Naive thymus-derived CD8-positive, alpha-beta T cell (primary cell): ENCODE results near the gene AMZ1. TPM values are rescaled to one million over a fixed set of nuclear protein-coding genes. Genes with fewer than 3 reads are reported as not detected.

Source experiments
- polyA plus RNA-seq, 3 donors: library from polyadenylated mRNA; unstranded; fragments of 300-500 nt; fragmentation: Illumina TruSeq; gene quantifications; one replicate each; pipeline ENCODE4 v1.2.3, GENCODE V29; 2021
- total RNA-seq, 8 experiments: library from RNA in 2 of 8; stranded (reverse) in 2 of 8; gene quantifications; one replicate each; pipeline ENCODE4 v1.2.3 and lab custom pipeline; 2021 to 2026

Gene AMZ1
- total and polyA plus RNA-seq, 5 experiments from 2014 or later: 0.05 TPM; not detected in 4

Other genes starting within 250 kb of the AMZ1 start
- not detected for gene GRIFIN, start 211.8 kb upstream of the AMZ1 start, total RNA-seq
- not detected for gene GRIFIN, start 211.8 kb upstream of the AMZ1 start, polyA plus RNA-seq
- gene LFNG, start 168.4 kb upstream of the AMZ1 start, total RNA-seq: 100 to 1,000 TPM; 151 to 153 TPM
- 1 to 10 TPM in 2 of 3 donors, under 1 TPM in 1; 0.54 to 3.0 (median 1.6) TPM for gene LFNG, start 168.4 kb upstream of the AMZ1 start, polyA plus RNA-seq
- 10 to 100 TPM; 32.2 to 32.4 TPM for gene BRAT1, start 132.7 kb upstream of the AMZ1 start, total RNA-seq
- gene BRAT1, start 132.7 kb upstream of the AMZ1 start, polyA plus RNA-seq: 10 to 100 TPM; 21.0 to 43.6 (median 25.4) TPM
- 1 to 10 TPM; 6.6 to 8.9 TPM for gene IQCE, start 129.2 kb upstream of the AMZ1 start, total RNA-seq
- gene IQCE, start 129.2 kb upstream of the AMZ1 start, polyA plus RNA-seq: 1 to 10 TPM in 2 of 3 donors, under 1 TPM in 1; 0.77 to 2.2 (median 2.0) TPM
- gene TTYH3, start 56.2 kb upstream of the AMZ1 start, total RNA-seq: 10 to 100 TPM; 13.7 to 14.9 TPM
- 1 to 10 TPM; 1.1 to 1.9 (median 1.1) TPM for gene TTYH3, start 56.2 kb upstream of the AMZ1 start, polyA plus RNA-seq
- 10 to 100 TPM; 18.7 to 21.4 TPM for gene GNA12, start 156.1 kb downstream of the AMZ1 start, total RNA-seq
- gene GNA12, start 156.1 kb downstream of the AMZ1 start, polyA plus RNA-seq: 10 to 100 TPM in 1 of 3 donors, 1 to 10 TPM in 2; 4.6 to 13.7 (median 8.5) TPM